Ascending aorta (tissue), 2 donors: ENCODE data around the gene OR52I1. TPM values are rescaled to one million over a fixed set of nuclear protein-coding genes. Genes with fewer than 3 reads are reported as not detected.

Experiments
- DNase-seq, 2 donors: peaks; one replicate each; pipeline ENCODE4 v3.0.0-alpha.2; 2019; ENCODE audit warnings: low spot score in 2 of 2
- H3K27ac ChIP-seq, 2 donors: fragments of 200-600 bp; sonication (generic); one replicate each; pipeline ENCODE4 v1.5.1; 2016 to 2017; ENCODE audit warnings: mild to moderate bottlenecking in 1 of 2
- H3K27me3 ChIP-seq: fragments of 200-600 bp; sonication (generic); one replicate; pipeline ENCODE4 v1.5.1; 2017
- H3K36me3 ChIP-seq, 2 donors: fragments of 200-600 bp; sonication (generic); one replicate each; pipeline ENCODE4 v1.5.1; 2016
- H3K4me1 ChIP-seq, 2 donors: fragments of 200-600 bp; sonication (generic); one replicate each; pipeline ENCODE4 v1.5.1; 2016 to 2017; ENCODE audit warnings: mild to moderate bottlenecking in 1 of 2
- H3K4me3 ChIP-seq, 2 donors: fragments of 200-600 bp; sonication (generic); one replicate each; pipeline ENCODE4 v1.5.1; 2016 to 2017; ENCODE audit warnings: mild to moderate bottlenecking in 1 of 2
- H3K9me3 ChIP-seq, 2 donors: fragments of 200-600 bp; sonication (generic); one replicate each; pipeline ENCODE4 v1.5.1; 2016
- intact Hi-C: fragments of 100-400 bp; cut with DNase I; formaldehyde crosslinking; loops from one replicate; pipeline ENCODE4 v1.15.1; 2023
- total RNA-seq: library from RNA; depleted of rRNA; stranded (reverse); fragments of >200 nt; gene quantifications from one replicate; pipeline ENCODE4 v1.1.0, GENCODE V29; 2016
- TF ChIP-seq, protein P1 (sequence below), 3 experiments: fragments of 200-600 bp in 2 of 3; fragments of 450-650 bp in 1 of 3; sonication (generic) in 2 of 3; IDR thresholded peaks; one replicate each; pipeline ENCODE4 v1.5.1; 2016 to 2019; ENCODE audit warnings: antibody characterized with exemption in 3 of 3, mild to moderate bottlenecking in 1 of 3, moderate library complexity in 1 of 3

Gene OR52I1
- total RNA-seq, 1 donor from 2014 or later = not detected

DNA sequence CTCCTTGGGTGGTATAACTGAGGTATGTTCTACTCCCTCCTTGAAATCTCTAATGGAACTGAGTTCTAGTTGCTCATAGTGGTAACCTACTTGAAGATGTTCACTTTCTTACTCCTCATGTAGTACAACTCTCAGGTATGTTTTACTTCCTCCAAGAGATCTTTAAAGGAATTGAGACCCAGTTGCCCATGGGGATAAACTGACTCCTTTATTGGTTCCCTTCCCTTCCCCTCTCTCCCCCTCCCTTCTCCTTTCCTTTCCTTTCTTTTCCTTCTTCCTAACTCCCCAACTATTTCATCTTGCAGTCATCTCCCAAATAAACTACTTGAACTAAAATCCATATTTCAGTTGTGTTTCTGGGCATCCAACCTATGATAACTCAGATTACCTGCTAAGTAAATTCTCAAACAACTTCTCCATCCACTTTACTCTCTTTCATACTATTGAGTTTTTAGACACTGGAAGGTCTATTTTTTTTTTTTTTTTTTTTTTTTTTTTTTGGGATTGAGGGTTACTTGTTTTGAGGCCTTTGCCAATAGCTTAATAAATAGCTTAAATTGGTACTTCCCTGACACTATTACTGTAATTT is 22.1 kb downstream of the OR52I1 start:
- TF ChIP-seq, protein P1, sequence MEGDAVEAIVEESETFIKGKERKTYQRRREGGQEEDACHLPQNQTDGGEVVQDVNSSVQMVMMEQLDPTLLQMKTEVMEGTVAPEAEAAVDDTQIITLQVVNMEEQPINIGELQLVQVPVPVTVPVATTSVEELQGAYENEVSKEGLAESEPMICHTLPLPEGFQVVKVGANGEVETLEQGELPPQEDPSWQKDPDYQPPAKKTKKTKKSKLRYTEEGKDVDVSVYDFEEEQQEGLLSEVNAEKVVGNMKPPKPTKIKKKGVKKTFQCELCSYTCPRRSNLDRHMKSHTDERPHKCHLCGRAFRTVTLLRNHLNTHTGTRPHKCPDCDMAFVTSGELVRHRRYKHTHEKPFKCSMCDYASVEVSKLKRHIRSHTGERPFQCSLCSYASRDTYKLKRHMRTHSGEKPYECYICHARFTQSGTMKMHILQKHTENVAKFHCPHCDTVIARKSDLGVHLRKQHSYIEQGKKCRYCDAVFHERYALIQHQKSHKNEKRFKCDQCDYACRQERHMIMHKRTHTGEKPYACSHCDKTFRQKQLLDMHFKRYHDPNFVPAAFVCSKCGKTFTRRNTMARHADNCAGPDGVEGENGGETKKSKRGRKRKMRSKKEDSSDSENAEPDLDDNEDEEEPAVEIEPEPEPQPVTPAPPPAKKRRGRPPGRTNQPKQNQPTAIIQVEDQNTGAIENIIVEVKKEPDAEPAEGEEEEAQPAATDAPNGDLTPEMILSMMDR (IDR thresholded peaks at IDR 0.05) = no peak
- Histone ChIP-seq H3K36me3 (no peaks in the 10 kb centered on the region), H3K4me3 (no peak overlapping the region), H3K9me3 (no peaks in the 10 kb centered on the region), H3K27me3 (no peaks in the 10 kb centered on the region), H3K4me1 (no peaks in the 10 kb centered on the region), H3K27ac (no peak overlapping the region)
- intact Hi-C loops = no loop called here
- no peak for DNase-seq

DNA sequence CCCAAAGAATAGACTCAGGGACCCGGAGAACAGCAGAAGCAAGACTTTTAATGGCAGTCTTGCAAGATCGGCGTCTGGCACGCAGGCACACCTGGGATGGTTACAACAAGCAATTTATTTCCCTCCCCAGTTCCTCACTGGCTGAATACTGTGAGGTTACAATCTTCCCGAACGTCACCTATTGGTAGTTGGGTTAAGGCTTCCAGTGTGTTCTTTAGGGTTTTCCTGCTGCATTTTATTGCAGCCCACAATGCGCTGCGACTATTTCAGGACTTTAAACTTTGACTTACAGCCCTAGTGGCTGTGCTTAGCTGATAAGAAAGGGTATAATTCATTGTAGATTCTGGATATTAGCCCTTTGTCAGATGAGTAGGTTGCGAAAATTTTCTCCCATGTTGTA is 25.7 kb downstream of the OR52I1 start:
- no peaks in the 10 kb centered on the region for H3K4me1 ChIP-seq
- no peaks in the 10 kb centered on the region for H3K36me3 ChIP-seq
- DNase-seq = no peak
- H3K27me3 ChIP-seq = no peaks in the 10 kb centered on the region
- no peaks in the 10 kb centered on the region for H3K9me3 ChIP-seq
- H3K27ac ChIP-seq = no peak overlapping the region
- intact Hi-C loops = no loop called here
- no peak overlapping the region for H3K4me3 ChIP-seq
- TF ChIP-seq, protein P1 (IDR thresholded peaks at IDR 0.05) = no peak

DNA sequence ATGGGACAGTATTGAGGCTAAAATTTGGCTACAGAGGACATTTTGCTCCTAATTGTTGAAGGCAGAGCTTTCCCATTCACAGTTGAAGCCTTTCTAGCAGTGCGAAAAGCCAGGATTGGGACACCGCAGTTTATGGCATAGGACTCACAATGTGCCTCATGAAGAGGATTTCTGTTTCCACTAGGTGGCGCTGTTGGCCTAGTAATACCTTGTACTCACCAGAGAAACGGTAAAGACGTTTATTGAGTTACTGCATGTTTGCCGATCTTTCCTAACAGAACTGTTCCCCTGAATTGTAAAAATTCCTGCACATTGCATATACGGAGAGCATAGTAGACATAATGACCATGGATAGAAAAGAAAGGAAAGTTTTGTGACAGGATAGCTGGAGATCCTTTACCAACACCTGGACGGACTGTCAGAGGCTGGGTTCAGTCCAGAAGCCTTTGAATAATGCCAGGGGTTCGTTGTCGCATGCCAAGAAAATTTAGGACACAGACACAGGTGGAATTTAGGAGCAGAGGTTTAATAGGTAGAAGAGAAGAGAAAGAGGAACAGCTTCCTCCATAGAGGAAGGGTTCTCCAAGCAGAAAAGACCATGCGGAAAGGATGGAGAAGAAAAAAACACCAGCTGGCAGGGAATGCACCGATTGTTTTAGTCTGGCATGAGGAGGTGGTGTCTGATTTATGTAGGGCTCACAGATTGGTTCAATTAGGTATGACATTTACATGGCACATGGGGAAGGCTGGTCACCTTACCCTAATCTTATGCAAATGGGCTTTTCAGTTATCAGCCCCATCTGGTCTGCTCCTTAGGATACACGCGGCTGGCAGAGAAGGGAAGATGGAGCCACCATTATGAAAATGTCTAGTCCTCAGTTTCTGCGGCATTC is 32.6 kb downstream of the OR52I1 start:
- no peak for DNase-seq
- TF ChIP-seq, protein P1 (IDR thresholded peaks at IDR 0.05) = peak in 1 of 3 experiments; percentile 23
- no peaks in the 10 kb centered on the region for H3K4me1 ChIP-seq
- no peaks in the 10 kb centered on the region for H3K27me3 ChIP-seq
- no peaks in the 10 kb centered on the region for H3K36me3 ChIP-seq
- no peak overlapping the region for H3K27ac ChIP-seq
- no peak overlapping the region for H3K4me3 ChIP-seq
- H3K9me3 ChIP-seq = no peaks in the 10 kb centered on the region
- intact Hi-C loops = no loop called here

DNA sequence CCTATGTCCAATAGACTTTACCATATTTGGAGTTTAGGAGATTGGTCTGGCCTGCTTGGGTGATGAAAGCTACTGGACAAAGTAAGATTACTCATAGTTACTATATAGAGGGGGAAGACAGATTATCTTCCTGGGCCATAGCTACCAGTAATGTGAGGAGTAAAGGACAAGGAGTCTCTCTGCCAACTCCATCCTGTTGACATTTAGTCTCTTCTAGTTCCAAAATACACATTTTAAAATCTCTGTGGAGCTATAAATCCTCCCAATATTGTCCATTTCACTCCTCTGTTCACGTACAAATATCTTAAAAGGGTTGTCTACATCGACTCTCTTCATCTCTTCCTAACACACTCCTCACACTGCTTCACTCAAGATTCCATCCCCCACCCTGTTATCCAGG is 42.3 kb downstream of the OR52I1 start:
- intact Hi-C loops = loop anchor here (5.0 kb wide), 1 partner anchor 1171 kb away; the partner anchor contains the start of gene OR52N2
- H3K4me1 ChIP-seq = peaks cover 0 to 2% of the 10 kb centered on the region in 2 donors

DNA sequence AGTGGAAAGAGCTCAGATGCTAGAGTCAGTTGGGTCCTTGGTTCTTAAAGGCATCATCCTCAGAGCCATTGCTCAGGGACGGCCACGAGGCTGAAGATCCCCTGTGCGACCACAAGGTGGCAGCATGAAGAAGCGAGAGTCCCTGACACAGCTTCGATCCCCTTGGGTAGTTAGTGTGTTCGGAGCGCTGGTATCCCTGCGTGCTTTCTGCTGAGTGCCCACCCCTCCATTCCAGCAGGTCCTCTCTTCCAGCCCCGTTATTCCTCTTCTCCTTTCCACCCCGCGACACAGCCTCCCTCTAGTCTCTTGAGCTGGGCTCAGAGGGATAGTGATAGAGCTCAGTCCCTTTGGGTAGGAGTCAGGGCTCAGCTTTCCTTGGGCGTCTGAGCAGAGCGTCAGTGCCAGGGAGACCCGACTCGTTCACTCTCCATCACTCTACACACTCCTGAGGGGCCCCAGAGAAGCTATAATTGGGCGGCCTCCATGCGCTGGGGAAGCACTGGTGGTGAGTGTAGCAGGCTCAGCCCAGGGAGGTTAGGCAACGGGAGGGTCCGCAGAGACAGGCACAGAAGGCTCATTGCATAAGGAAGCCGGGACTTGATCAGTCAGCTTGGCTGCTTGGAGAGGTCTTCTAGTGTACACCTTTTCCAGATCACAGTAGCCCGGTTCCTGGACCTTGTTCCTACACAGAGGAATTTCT is 43.3 kb downstream of the OR52I1 start, which contains the start of gene OR51D1:
OR51D1 (plus strand) TSS at position 516 of the 700 bp plus-strand sequence. CDS start 2,314 bp downstream, outside the sequence.
- Histone ChIP-seq H3K4me3 (peak within 1 kb of the TSS in 1 of 2 donors; percentile 44), H3K27me3 (no peaks in the 10 kb centered on the region), H3K27ac (no peak within 1 kb of the TSS), H3K9me3 (no peaks in the 10 kb centered on the region), H3K36me3 (no peaks in the 10 kb centered on the region), H3K4me1 (peaks cover 0 to 2% of the 10 kb centered on the region in 2 donors)
- intact Hi-C loops = loop anchor here (5.0 kb wide), 1 partner anchor 1170 kb away; the partner anchor contains the start of gene OR52N2
- TF ChIP-seq, protein P1 (IDR thresholded peaks at IDR 0.05) = peak; percentile 41 to 83 (median 78)
- peak in 1 of 2 donors; percentile 72 for DNase-seq

More for the DNA sequence above, 42.3 kb downstream of the OR52I1 start:
- TF ChIP-seq, protein P1 (IDR thresholded peaks at IDR 0.05) = no peak
- no peaks in the 10 kb centered on the region for H3K9me3 ChIP-seq
- H3K27ac ChIP-seq = no peak overlapping the region
- H3K36me3 ChIP-seq = no peaks in the 10 kb centered on the region
- DNase-seq = no peak
- no peaks in the 10 kb centered on the region for H3K27me3 ChIP-seq
- H3K4me3 ChIP-seq = no peak overlapping the region
